ENCODE results near the gene NRXN3. TPM values are rescaled to one million over a fixed set of nuclear protein-coding genes. Genes with fewer than 3 reads are reported as not detected.

The NRXN3 gene
- total and polyA plus RNA-seq, 5 donors from 2014 or later, result not detected

- no peaks in the 10 kb centered on the region for H3K4me1 Mint-ChIP-seq
- Histone ChIP-seq H3K4me1 (ENCODE audit: control insufficient read depth, insufficient read depth, low read length, poor library complexity, severe bottlenecking) (no peaks in the 10 kb centered on the region), H3K9me3 (ENCODE audit: control insufficient read depth in 2 of 2, low read length in 2 of 2) (no peaks in the 10 kb centered on the region), H3K27ac (ENCODE audit: insufficient read depth, low read length, poor library complexity, severe bottlenecking) (no peak overlapping the region), H3K4me3 (ENCODE audit: low read depth, low read length) (no peak overlapping the region), H3K36me3 (ENCODE audit: control insufficient read depth, insufficient read depth, low read length) (no peaks in the 10 kb centered on the region), H3K27me3 (ENCODE audit: control insufficient read depth, insufficient read depth, low read length) (no peaks in the 10 kb centered on the region)
- no peak for DNase-seq
- H3K27ac Mint-ChIP-seq, result no peak overlapping the region
- peaks cover 0 to 6% (median 0%) of the 10 kb centered on the region in 7 donors for H3K9me3 Mint-ChIP-seq
- H3K27me3 Mint-ChIP-seq, result no peaks in the 10 kb centered on the region
- no peak overlapping the region for H3K4me3 Mint-ChIP-seq
- ATAC-seq (ENCODE audit: low read depth in 2 of 2), result no peak
- H3K36me3 Mint-ChIP-seq, result no peaks in the 10 kb centered on the region
These were observed 1010.5 kb downstream of the NRXN3 start for GRCh38 chr14:79180656-79181055.

- no peaks in the 10 kb centered on the region for H3K36me3 Mint-ChIP-seq
- ATAC-seq (ENCODE audit: low read depth in 2 of 2) (no peak), DNase-seq (no peak)
- no peak overlapping the region for H3K27ac ChIP-seq (ENCODE audit: insufficient read depth, low read length, poor library complexity, severe bottlenecking)
- no peaks in the 10 kb centered on the region for H3K27me3 ChIP-seq (ENCODE audit: control insufficient read depth, insufficient read depth, low read length)
- H3K27me3 Mint-ChIP-seq, result no peaks in the 10 kb centered on the region
- no peaks in the 10 kb centered on the region for H3K36me3 ChIP-seq (ENCODE audit: control insufficient read depth, insufficient read depth, low read length)
- H3K9me3 ChIP-seq (ENCODE audit: control insufficient read depth in 2 of 2, low read length in 2 of 2), result no peaks in the 10 kb centered on the region
- H3K4me3 Mint-ChIP-seq, result no peak overlapping the region
- no peak overlapping the region for H3K4me3 ChIP-seq (ENCODE audit: low read depth, low read length)
- H3K9me3 Mint-ChIP-seq, result peaks cover 0 to 9% (median 3%) of the 10 kb centered on the region in 7 donors
- no peaks in the 10 kb centered on the region for H3K4me1 Mint-ChIP-seq
- H3K4me1 ChIP-seq (ENCODE audit: control insufficient read depth, insufficient read depth, low read length, poor library complexity, severe bottlenecking), result no peaks in the 10 kb centered on the region
- no peak overlapping the region for H3K27ac Mint-ChIP-seq
These were observed 1016.4 kb downstream of the NRXN3 start for GRCh38 chr14:79186523-79186922.

DNA sequence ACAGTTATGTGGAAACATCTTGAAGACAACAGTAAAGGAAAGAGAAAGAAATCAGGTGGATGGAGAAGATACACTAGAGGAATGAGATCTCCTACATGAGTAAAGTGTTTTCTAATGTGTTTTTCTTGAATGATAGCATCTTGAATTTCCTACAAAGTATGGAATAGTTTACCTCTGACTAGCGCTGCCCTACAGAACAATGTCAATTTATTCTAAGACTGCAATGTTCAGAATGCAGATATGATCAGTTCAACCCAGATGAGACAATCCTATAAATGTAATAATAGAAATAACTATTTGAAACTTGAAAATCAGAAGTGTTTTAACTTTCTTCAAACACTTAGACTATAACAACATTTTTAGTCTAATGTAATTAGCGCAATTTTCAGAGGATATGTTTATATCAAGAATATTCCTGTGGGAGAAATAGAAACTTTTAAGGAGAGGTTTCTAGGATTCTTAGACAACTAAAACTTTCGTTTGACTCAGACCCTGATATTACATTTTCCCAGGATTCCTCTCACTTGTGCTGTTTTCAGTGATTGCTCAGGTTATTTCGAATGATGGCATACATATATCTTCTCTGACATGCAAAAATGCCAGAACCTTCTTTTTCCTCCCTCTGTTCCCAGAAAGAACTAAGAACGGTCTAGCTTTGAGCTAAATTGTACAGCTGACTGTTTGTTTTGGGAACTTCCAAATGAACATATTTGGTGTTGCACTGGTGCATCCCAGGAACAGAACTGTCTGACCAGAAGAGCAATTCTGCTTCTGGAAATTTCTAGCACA, 1023.7 kb downstream of the NRXN3 start:
- no peak overlapping the region for H3K4me3 Mint-ChIP-seq
- DNase-seq (no peak), ATAC-seq (ENCODE audit: low read depth in 2 of 2) (no peak)
- Histone ChIP-seq H3K4me3 (ENCODE audit: low read depth, low read length) (no peak overlapping the region), H3K27ac (ENCODE audit: insufficient read depth, low read length, poor library complexity, severe bottlenecking) (no peak overlapping the region), H3K27me3 (ENCODE audit: control insufficient read depth, insufficient read depth, low read length) (no peaks in the 10 kb centered on the region), H3K4me1 (ENCODE audit: control insufficient read depth, insufficient read depth, low read length, poor library complexity, severe bottlenecking) (no peaks in the 10 kb centered on the region), H3K9me3 (ENCODE audit: control insufficient read depth in 2 of 2, low read length in 2 of 2) (no peaks in the 10 kb centered on the region), H3K36me3 (ENCODE audit: control insufficient read depth, insufficient read depth, low read length) (no peaks in the 10 kb centered on the region)
- H3K9me3 Mint-ChIP-seq, result peaks cover 0 to 6% (median 3%) of the 10 kb centered on the region in 7 donors
- no peak overlapping the region for H3K27ac Mint-ChIP-seq
- no peaks in the 10 kb centered on the region for H3K36me3 Mint-ChIP-seq
- H3K4me1 Mint-ChIP-seq, result no peaks in the 10 kb centered on the region
- H3K27me3 Mint-ChIP-seq, result no peaks in the 10 kb centered on the region

GRCh38 chr14:79196216-79196615, 1026.0 kb downstream of the NRXN3 start:
- DNase-seq, result no peak
- no peak for ATAC-seq (ENCODE audit: low read depth in 2 of 2)
- H3K36me3 Mint-ChIP-seq, result no peaks in the 10 kb centered on the region
- Histone ChIP-seq H3K36me3 (ENCODE audit: control insufficient read depth, insufficient read depth, low read length) (no peaks in the 10 kb centered on the region), H3K9me3 (ENCODE audit: control insufficient read depth in 2 of 2, low read length in 2 of 2) (no peaks in the 10 kb centered on the region), H3K4me1 (ENCODE audit: control insufficient read depth, insufficient read depth, low read length, poor library complexity, severe bottlenecking) (no peaks in the 10 kb centered on the region), H3K27me3 (ENCODE audit: control insufficient read depth, insufficient read depth, low read length) (no peaks in the 10 kb centered on the region), H3K4me3 (ENCODE audit: low read depth, low read length) (no peak overlapping the region), H3K27ac (ENCODE audit: insufficient read depth, low read length, poor library complexity, severe bottlenecking) (no peak overlapping the region)
- H3K27ac Mint-ChIP-seq, result no peak overlapping the region
- no peak overlapping the region for H3K4me3 Mint-ChIP-seq
- H3K27me3 Mint-ChIP-seq, result no peaks in the 10 kb centered on the region
- H3K4me1 Mint-ChIP-seq, result no peaks in the 10 kb centered on the region
- H3K9me3 Mint-ChIP-seq, result peaks cover 2 to 10% (median 7%) of the 10 kb centered on the region in 7 donors

GRCh38 chr14:79197516-79197915, 1027.3 kb downstream of the NRXN3 start:
- no peaks in the 10 kb centered on the region for H3K4me1 Mint-ChIP-seq
- ATAC-seq (ENCODE audit: low read depth in 2 of 2) (no peak), DNase-seq (no peak)
- Histone ChIP-seq H3K27me3 (ENCODE audit: control insufficient read depth, insufficient read depth, low read length) (no peaks in the 10 kb centered on the region), H3K36me3 (ENCODE audit: control insufficient read depth, insufficient read depth, low read length) (no peaks in the 10 kb centered on the region), H3K4me1 (ENCODE audit: control insufficient read depth, insufficient read depth, low read length, poor library complexity, severe bottlenecking) (no peaks in the 10 kb centered on the region), H3K4me3 (ENCODE audit: low read depth, low read length) (no peak overlapping the region), H3K9me3 (ENCODE audit: control insufficient read depth in 2 of 2, low read length in 2 of 2) (no peaks in the 10 kb centered on the region), H3K27ac (ENCODE audit: insufficient read depth, low read length, poor library complexity, severe bottlenecking) (no peak overlapping the region)
- no peak overlapping the region for H3K4me3 Mint-ChIP-seq
- H3K27ac Mint-ChIP-seq, result no peak overlapping the region
- peaks cover 2 to 10% (median 6%) of the 10 kb centered on the region in 7 donors for H3K9me3 Mint-ChIP-seq
- H3K27me3 Mint-ChIP-seq, result no peaks in the 10 kb centered on the region
- H3K36me3 Mint-ChIP-seq, result no peaks in the 10 kb centered on the region

GRCh38 chr14:79199217-79199616, 1029.0 kb downstream of the NRXN3 start:
- Mint-ChIP-seq H3K9me3 (peaks cover 0 to 11% (median 6%) of the 10 kb centered on the region in 7 donors), H3K4me3 (no peak overlapping the region), H3K4me1 (no peaks in the 10 kb centered on the region), H3K27me3 (peaks cover 4% of the 10 kb centered on the region), H3K27ac (no peak overlapping the region), H3K36me3 (no peaks in the 10 kb centered on the region)
- DNase-seq, result no peak
- Histone ChIP-seq H3K36me3 (ENCODE audit: control insufficient read depth, insufficient read depth, low read length) (no peaks in the 10 kb centered on the region), H3K4me1 (ENCODE audit: control insufficient read depth, insufficient read depth, low read length, poor library complexity, severe bottlenecking) (no peaks in the 10 kb centered on the region), H3K27me3 (ENCODE audit: control insufficient read depth, insufficient read depth, low read length) (no peaks in the 10 kb centered on the region), H3K9me3 (ENCODE audit: control insufficient read depth in 2 of 2, low read length in 2 of 2) (no peaks in the 10 kb centered on the region), H3K27ac (ENCODE audit: insufficient read depth, low read length, poor library complexity, severe bottlenecking) (no peak overlapping the region), H3K4me3 (ENCODE audit: low read depth, low read length) (no peak overlapping the region)
- no peak for ATAC-seq (ENCODE audit: low read depth in 2 of 2)

- H3K27ac ChIP-seq (ENCODE audit: insufficient read depth, low read length, poor library complexity, severe bottlenecking), result no peak overlapping the region
- H3K4me3 ChIP-seq (ENCODE audit: low read depth, low read length), result no peak overlapping the region
- Mint-ChIP-seq H3K4me3 (no peak overlapping the region), H3K4me1 (no peaks in the 10 kb centered on the region), H3K27me3 (peaks cover 4% of the 10 kb centered on the region), H3K9me3 (peaks cover 0 to 15% (median 6%) of the 10 kb centered on the region in 7 donors), H3K36me3 (no peaks in the 10 kb centered on the region), H3K27ac (no peak overlapping the region)
- ATAC-seq (ENCODE audit: low read depth in 2 of 2) (no peak), DNase-seq (no peak)
- no peaks in the 10 kb centered on the region for H3K9me3 ChIP-seq (ENCODE audit: control insufficient read depth in 2 of 2, low read length in 2 of 2)
- H3K4me1 ChIP-seq (ENCODE audit: control insufficient read depth, insufficient read depth, low read length, poor library complexity, severe bottlenecking), result no peaks in the 10 kb centered on the region
- H3K27me3 ChIP-seq (ENCODE audit: control insufficient read depth, insufficient read depth, low read length), result no peaks in the 10 kb centered on the region
- no peaks in the 10 kb centered on the region for H3K36me3 ChIP-seq (ENCODE audit: control insufficient read depth, insufficient read depth, low read length)
These were observed 1031.5 kb downstream of the NRXN3 start for GRCh38 chr14:79201564-79202207.

- Mint-ChIP-seq H3K27me3 (peaks cover 4% of the 10 kb centered on the region), H3K4me3 (no peak overlapping the region), H3K9me3 (peaks cover 0 to 10% (median 3%) of the 10 kb centered on the region in 7 donors), H3K36me3 (no peaks in the 10 kb centered on the region), H3K4me1 (no peaks in the 10 kb centered on the region), H3K27ac (no peak overlapping the region)
- ATAC-seq (ENCODE audit: low read depth in 2 of 2), result no peak
- H3K4me1 ChIP-seq (ENCODE audit: control insufficient read depth, insufficient read depth, low read length, poor library complexity, severe bottlenecking), result no peaks in the 10 kb centered on the region
- H3K4me3 ChIP-seq (ENCODE audit: low read depth, low read length), result no peak overlapping the region
- DNase-seq, result no peak
- H3K9me3 ChIP-seq (ENCODE audit: control insufficient read depth in 2 of 2, low read length in 2 of 2), result no peaks in the 10 kb centered on the region
- H3K27ac ChIP-seq (ENCODE audit: insufficient read depth, low read length, poor library complexity, severe bottlenecking), result no peak overlapping the region
- H3K36me3 ChIP-seq (ENCODE audit: control insufficient read depth, insufficient read depth, low read length), result no peaks in the 10 kb centered on the region
- H3K27me3 ChIP-seq (ENCODE audit: control insufficient read depth, insufficient read depth, low read length), result no peaks in the 10 kb centered on the region
These were observed 1034.4 kb downstream of the NRXN3 start for GRCh38 chr14:79204591-79204990.

All from CD4-positive, CD25-positive, alpha-beta regulatory T cell (primary cell).